ENCODE results near the gene MIEF1.

- TF ChIP-seq CTCF (IDR thresholded peaks at IDR 0.05) (no peak), EZH2 (IDR thresholded peaks at IDR 0.05; ENCODE audit: borderline replicate concordance, insufficient read depth, low read depth, low read length, poor library complexity, severe bottlenecking) (peak; percentile 47)
These were observed 55.1 kb downstream of the MIEF1 start for GRCh38 chr22:39556970-39557841.

Data from B cell (primary cell).